ENCODE measurements around the gene DPP6. TPM values are rescaled to one million over a fixed set of nuclear protein-coding genes. Genes with fewer than 3 reads are reported as not detected.

Gene DPP6
- total RNA-seq, 1 experiment from 2014 or later = not detected

GRCh38 chr7:154892459-154892858 lies 840.3 kb downstream of the DPP6 start:
- CTCF ChIA-PET = no interaction called here
- POLR2A ChIA-PET = interaction anchor here (0.6 kb wide), 1 partner anchor 12 kb away, joined by 3 read pairs; no protein-coding TSS in a partner anchor
- in situ Hi-C loops (cut with HindIII; ENCODE audit: low pct_unique_long_range_greater_than_20kb, low sequenced_read_pairs) = no loop called here

GRCh38 chr7:154896076-154896475 lies 843.9 kb downstream of the DPP6 start:
- no peaks in the 10 kb centered on the region for H3K9me3 ChIP-seq (ENCODE audit: control insufficient read depth, insufficient read depth, low read depth, low read length)
- ChIA-PET CTCF (no interaction called here), POLR2A (no interaction called here)
- in situ Hi-C loops (cut with HindIII; ENCODE audit: low pct_unique_long_range_greater_than_20kb, low sequenced_read_pairs) (no loop called here), intact Hi-C loops (cut with micrococcal nuclease; ENCODE audit: unreplicated experiment) (no loop called here)
- DNase-seq (ENCODE audit: low read depth, low spot score) = no peak
- H3K4me1 ChIP-seq (ENCODE audit: control insufficient read depth, insufficient read depth, low read length) = no peaks in the 10 kb centered on the region
- no peaks in the 10 kb centered on the region for H3K27me3 ChIP-seq (ENCODE audit: control insufficient read depth, insufficient read depth, low read length)
- H3K36me3 ChIP-seq (ENCODE audit: control insufficient read depth, insufficient read depth, low read length) = no peaks in the 10 kb centered on the region
- H3K4me3 ChIP-seq (ENCODE audit: low read depth in 2 of 2, low read length in 2 of 2) = no peak overlapping the region
- no peak for TF ChIP-seq REST (IDR thresholded peaks at IDR 0.05; ENCODE audit: insufficient read depth in 1 of 2, low read depth in 2 of 2, low read length in 1 of 2)
- TF ChIP-seq CTCF (IDR thresholded peaks at IDR 0.05) = no peak
- ATAC-seq = no peak
- BruUV-seq (replicated peaks) = no TSS peak
- H3K27ac ChIP-seq (ENCODE audit: low read length) = no peak overlapping the region

More at GRCh38 chr7:154892459-154892858, 840.3 kb downstream of the DPP6 start:
- ATAC-seq (no peak), DNase-seq (ENCODE audit: low read depth, low spot score) (no peak)
- Histone ChIP-seq H3K36me3 (ENCODE audit: control insufficient read depth, insufficient read depth, low read length) (no peaks in the 10 kb centered on the region), H3K9me3 (ENCODE audit: control insufficient read depth, insufficient read depth, low read depth, low read length) (no peaks in the 10 kb centered on the region), H3K27ac (ENCODE audit: low read length) (no peak overlapping the region), H3K4me3 (ENCODE audit: low read depth in 2 of 2, low read length in 2 of 2) (no peak overlapping the region), H3K4me1 (ENCODE audit: control insufficient read depth, insufficient read depth, low read length) (no peaks in the 10 kb centered on the region), H3K27me3 (ENCODE audit: control insufficient read depth, insufficient read depth, low read length) (peaks cover 2% of the 10 kb centered on the region; the same call in 1 of the 2 replicates)
- intact Hi-C loops (cut with micrococcal nuclease; ENCODE audit: unreplicated experiment) = no loop called here
- TF ChIP-seq CTCF (IDR thresholded peaks at IDR 0.05) (no peak), REST (IDR thresholded peaks at IDR 0.05; ENCODE audit: insufficient read depth in 1 of 2, low read depth in 2 of 2, low read length in 1 of 2) (no peak), TCF7L2 (IDR thresholded peaks at IDR 0.05; ENCODE audit: low read depth, low read length) (no peak), SIN3A (IDR thresholded peaks at IDR 0.05; ENCODE audit: borderline replicate concordance, insufficient read depth, low read depth, low read length) (no peak), POLR2AphosphoS5 (IDR thresholded peaks at IDR 0.05; ENCODE audit: low read depth, low read length) (no peak)
- no TSS peak for BruUV-seq (replicated peaks)

All from Panc1 (cell line).